NCI-H510A (cell line): ENCODE results near the gene MTA3.
"Not testable (repeated sequence)": the region's sequence is repeated elsewhere in the genome, so short reads cannot be mapped to it uniquely, and the experiment has no call there.

ENCODE experiments used
- DNase-seq: peaks from one replicate; lab custom pipeline; 2025; lab: John Stamatoyannopoulos, UW

Gene MTA3

DNA sequence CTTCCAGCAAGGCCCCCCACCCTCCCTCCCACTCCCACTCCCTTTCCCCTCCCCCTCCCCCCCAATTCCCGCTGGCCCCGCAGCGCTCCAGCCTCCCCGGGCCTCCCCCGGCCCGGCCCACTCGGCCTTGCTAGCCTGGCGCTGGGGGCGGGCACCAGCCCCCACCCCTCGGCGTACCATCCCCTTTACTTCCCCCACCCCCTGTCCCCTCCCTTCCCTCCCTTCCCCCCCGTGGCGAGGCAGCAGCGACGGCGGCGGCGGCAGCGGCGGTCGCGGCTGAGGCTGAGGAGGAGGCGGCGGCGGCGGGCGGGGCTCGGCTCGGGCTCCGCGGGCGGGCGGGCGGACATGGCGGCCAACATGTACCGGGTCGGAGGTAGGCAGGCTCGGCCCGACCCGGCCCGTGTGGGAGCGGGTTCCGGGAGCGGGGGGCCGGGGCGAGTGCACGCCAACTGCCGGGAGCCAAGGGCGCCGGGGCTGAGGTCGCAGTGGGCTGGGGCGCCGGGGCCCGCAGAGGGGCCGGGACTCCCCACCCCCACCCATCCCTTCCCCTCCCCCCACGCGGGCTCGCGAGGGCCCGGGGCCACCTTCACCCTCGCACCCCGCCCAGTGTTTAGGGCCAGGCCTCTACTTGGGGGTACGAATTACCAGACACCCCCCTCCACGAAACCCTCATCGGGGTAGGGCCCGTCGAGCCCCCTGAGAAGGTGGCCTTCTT, at the start of gene MTA3:
Gene MTA3 (plus strand): TSS at position 232 of the 715 bp plus-strand sequence. CDS start 114 bp downstream, at position 346.
- DNase-seq: peak; percentile 60

DNA sequence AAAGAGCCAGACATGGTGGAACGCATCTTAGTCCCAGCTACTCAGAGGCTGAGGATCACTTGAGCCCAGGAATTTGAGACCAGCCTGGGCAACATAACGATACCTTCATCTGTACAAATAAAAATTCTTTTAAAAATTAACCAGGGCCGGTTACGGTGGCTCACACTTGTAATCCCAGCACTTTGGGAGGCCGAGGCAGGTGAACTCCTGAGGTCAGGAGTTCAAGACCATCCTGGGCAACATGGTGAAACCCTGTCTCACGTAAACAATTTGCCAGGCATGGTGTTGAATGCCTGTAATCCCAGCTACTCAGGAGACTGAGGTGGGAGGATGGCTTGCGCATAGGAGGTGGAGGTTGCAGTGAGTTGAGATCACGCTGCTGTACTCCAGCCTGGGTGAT, 48.8 kb upstream of the MTA3 start:
- DNase-seq: no peak

DNA sequence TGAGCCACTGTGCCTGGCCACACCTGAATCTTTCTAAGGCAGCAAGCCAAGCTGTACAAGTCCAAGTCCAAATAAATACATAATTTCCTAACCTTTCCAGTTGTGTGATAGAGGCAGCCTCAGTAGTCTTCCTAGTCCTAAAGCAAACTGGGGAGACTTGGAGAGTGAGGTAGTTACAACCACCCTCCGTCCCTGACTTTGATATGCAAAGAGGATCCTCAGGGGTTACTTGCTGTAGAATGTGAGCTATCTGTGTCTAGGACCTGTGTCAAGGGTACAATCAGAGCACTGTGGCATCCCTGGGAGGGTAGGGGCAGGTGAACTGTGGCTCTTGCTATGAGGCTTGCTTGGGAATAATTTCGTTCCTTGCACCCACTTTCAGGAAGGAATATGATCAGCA, 46.4 kb upstream of the MTA3 start:
- no peak for DNase-seq

DNA sequence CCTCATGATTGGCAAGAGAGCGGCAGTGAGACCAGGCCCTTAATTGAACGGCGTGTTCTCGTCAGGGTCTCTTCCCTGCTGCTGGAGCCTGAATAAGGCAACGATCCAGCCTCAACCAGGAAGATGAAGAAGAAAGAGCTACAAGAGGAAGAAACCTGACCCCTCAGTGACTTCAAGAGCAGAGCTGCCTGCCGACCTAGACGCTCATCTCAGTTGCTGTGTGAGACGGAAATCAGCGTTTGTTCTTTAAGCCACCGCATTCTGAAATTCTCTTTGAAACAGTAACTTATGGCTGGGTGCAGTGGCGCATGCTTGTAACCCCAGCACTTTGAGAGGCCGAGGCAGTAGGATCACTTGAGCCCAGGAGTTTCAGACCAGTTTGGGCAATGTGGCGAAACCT, 45.1 kb upstream of the MTA3 start:
- peak; percentile 24 for DNase-seq

DNA sequence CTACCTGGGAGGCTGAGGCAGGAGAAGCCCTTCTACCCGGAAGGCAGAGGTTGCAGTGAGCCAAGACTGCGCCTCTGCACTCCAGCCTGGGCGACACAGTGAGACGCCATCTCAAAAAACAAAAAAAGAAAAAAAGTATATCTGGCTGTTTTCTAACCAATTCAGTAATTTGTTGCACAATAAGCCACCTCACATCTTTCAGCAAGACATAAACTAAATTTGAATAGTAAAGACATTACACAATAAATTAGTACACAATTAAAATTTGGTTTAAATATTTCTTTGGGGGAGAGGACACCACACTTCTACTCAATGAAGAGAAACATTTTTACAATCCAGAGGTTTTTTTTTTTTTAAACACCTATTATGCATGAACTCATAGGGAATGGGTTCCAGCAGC, 36.0 kb upstream of the MTA3 start:
- DNase-seq: no peak

DNA sequence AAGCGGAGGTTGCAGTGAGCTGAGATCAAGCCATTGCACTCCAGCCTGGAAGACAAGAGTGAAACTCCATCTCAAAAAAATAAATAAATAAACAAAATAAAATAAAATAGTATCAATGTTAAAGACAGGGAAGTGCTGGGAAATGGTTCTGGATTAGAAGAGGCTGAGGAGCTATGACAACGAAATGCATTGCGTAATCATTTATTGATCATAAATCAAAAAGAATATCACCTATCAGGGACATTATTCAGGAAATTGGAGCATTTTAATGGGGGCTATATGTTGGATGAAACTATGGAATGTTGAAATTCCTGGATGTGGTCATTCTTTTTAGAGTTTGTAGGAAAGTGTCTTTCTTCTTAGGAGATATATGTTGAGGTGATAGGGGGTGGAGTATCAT, 30.9 kb upstream of the MTA3 start:
- no peak for DNase-seq

DNA sequence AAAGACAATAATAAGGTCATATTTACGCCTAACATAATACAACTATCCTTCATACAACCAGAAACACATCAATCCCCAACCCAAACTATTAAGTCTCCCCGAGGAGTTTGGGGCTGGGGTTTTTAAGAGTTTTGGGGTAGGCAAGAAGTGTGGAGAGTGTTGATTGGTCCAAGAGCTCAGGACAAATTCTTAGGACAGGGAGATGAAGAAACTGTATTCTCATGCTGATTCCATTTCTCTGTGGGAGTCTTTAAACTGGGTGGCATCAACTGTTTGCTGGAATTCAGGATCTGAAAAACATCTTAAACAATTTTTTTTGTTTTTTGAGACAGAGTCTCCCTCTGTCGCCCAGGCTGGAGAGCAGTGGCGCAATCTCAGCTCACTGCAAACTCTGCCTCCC, 25.6 kb upstream of the MTA3 start:
- DNase-seq: no peak

DNA sequence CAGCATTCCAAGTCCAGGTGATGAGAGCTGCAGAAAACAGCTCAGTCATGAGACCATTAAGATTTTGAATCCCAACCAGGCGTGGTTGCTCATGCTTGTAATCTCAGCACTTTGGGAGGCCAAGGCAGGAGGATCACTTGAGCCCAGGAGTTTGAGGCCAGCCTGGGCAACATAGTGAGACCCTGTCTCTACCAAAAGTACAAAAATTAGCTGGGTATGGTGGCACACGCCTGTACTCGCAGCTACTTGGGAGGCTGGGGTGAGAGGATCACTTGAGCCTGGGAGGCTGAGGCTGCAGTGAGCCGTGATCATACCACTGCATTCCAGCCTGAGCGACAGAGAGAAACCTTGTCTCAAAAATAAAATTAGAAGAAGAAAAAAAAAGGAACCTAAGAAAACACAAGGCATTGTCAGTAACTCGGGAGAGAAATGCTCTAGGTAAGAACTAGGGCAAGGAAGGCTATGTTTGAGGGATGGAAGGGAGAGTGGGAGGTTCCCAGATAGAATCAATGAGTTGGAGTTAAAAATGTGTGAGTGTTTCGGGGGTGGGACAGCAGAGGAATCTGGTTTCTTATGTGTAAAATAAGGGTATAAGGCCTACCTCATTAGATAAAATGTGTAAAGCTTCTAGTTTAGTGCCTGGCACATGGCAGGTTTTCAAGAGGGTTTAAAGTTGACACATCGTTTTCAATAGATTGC, 23.3 kb upstream of the MTA3 start:
- no peak for DNase-seq

DNA sequence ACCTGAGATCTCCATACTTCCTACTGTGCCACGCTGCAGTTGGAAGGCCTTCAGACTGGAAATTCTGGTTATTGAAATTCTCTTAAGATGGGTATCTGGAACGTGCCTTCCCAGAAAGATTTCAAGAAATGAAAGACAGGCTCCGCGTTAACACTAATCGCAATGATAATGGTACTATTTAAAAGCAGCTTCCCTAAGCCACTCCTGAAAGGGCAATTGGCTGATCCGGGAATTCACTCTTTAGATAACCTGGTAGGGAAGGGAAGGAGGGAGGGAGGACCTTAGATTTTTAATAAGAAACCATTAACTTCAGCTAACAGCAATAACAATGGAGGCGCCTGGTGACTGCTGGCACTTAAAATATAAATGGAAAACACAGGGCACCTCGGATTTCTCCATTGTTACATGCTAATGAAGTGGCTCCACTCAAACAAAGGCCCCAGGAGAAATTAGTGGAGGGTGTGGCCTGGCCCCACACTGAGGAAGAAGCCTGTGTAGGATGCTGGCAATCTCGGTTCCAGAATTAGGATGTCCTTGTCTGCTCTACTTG, 22.5 kb upstream of the MTA3 start:
- DNase-seq: no peak

DNA sequence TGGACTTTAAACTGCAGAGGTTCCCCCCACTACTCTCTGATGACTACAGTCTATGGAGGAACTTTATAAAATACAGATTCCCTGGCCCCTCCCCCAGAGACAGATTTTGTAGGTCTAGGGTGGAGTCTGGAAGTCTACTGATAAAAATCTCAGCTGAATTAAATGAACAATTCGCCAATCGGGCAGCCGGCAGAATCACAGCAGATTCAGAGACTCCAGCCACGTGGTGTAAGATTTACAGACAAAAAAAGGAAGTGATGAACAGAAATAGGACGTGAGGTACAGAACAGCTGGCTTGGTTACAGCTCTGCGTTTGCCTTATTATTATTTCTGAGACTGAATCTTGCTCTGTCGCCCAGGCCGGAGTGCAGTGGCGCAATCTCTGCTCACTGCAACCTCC, 21.4 kb upstream of the MTA3 start:
- no peak for DNase-seq

DNA sequence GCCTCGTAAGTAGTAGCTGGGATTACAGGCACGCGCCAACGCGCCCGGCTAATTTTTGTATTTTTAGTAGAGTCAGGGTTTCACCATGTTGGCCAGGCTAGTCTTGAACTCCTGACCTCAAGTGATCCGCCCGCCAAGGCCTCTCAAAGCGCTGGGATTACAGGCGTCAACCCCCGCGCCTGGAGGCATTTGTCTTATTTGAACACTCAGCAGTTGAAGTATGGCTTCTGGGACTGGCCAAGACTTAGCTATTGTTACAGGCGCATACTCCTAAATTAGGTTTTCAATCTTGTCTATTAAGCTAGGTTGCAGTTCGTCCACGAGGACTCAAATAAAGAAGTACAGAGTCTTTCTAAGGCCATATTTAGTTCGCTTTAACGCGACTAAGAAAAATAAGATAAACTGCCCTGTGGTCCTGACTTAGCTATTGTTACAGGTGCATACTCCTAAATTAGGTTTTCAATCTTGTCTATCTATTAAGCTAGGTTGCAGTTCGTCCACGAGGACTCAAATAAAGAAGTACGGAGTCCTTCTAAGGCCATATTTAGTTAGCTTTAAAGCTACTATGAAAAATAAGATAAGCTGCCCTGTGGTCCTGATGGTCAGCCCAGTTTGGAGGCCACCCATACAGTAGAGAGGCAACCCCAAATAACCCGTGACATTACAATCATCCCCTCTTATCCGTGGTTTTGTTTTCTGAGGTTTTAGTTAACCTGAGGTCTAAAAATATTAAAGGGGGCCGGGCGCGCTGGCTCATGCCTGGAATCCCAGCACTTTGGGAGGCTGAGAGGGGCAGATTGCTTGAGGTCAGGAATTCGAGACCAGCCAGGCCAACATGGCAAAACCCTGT, 20.8 kb upstream of the MTA3 start:
- no peak for DNase-seq

DNA sequence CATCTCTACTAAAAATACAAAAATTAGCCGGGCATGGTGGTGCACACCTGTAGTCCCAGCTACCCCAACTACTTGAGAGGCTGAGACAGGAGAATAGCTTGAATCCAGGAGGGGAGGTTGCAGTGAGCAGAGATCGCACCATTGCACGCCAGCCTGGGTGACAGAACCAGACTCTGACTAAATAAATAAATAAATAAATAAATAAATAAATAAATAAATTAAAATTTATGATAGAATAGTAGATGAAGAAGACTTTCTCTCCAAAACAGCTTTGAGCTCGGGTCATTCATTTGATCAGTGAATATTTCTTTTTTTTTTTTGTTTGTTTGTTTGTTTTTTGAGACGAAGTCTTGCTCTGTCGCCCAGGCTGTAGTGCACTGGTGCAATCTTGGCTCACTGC, 17.6 kb upstream of the MTA3 start:
- no peak for DNase-seq

DNA sequence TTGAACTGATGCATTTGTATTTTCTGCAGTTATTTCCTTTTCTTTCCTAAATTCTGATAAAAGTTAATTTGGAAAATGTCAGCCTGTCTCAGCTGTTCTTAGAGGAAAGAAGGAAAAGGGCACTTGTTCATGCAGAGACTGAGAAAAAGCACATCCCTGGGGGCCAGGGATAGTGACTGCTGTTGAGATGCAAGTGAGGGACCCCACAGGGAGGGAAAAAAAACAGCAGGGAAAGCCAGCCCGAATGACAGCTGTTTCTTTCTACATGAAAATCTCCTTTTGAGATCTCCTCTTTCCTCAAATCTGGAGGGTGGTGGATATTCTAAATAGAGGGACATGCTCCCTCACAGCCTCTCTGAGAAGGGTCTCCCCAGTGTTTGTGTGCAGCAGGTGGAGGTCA, 14.0 kb upstream of the MTA3 start:
- no peak for DNase-seq

DNA sequence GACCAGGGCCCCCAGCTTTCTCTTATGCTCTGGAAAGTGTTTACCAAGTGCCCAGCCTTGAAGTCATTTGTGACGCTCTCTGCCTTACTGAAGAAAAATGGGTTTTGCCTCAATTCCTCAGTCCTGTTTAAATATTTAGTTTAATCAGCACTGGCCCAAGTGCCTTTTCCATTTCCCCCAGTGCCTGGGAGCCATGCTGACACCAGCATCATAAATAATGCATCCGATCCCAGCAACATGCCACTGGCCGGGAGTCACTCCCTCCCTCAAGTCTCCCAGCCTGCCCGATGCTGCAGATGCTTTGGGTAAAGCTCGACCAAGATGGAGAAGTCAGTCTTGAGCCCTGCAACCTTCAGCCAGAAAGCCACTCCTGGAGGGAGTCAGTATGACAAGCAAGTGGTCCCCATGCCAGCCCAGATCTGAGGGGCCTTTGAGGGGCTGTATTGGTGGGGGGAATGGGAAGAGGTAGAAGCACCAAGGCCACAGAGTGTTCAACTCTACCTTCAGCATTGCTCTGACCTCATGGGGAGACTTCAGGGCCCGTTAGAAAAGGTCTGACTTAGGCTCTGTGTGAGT, 12.0 kb upstream of the MTA3 start:
- DNase-seq: no peak

DNA sequence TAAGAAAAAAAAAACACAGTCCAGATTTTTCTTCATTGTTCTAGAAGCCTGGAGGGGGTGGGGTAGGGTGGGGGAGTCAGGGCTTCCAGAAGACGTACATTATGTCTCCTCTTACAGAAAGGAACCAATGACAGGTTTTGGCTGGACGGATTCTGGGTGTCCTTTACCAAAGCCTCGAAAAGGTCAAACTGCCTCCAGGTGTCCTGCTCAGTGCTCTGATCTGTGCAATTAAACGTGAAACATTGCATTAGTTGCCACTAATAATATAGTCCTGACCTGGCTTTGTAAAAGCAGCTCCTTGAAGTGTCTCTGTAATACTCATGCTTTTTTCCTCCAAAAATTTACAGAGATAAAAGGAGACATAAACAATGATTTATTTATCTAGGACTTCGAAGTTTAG, 11.1 kb upstream of the MTA3 start:
- DNase-seq: no peak

DNA sequence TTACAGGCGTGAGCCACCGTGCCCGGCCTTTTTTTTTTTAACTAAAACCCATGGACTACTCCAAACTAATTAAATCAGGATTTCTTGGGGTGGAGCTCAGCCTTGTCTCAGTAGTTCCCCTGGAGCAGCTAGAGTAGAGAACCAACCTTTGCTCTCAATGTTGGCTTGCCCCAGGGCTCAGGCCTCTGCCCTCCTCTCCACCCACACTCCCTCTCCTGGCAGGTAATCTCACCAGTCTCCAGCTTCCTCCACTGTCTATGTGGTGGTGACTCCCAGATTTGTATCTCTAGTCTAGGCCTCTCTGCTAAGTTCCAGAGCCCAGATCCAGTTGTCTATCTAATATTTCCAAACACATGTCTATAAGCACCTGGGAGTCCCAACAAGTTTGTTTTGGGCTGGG, 9.6 kb upstream of the MTA3 start:
- no peak for DNase-seq

DNA sequence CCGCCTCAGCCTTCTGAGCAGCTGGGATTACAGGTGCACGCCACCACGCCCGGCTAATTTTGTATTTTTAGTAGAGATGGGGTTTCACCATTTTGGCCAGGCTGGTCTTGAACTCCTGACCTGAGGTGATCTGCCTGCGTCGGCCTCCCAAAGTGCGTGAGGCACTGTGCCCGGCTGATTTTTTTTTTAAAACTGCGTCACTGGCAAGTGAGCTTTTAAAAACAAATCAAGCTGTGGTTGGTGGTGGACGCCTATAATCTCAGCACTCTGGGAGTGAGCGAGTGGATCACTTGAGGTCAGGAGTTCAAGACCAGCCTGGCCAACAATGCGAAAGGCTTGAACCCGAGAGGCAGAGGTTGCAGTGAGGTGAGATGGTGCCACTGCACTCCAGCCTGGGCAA, 8.3 kb upstream of the MTA3 start:
- DNase-seq: not testable (repeated sequence)

DNA sequence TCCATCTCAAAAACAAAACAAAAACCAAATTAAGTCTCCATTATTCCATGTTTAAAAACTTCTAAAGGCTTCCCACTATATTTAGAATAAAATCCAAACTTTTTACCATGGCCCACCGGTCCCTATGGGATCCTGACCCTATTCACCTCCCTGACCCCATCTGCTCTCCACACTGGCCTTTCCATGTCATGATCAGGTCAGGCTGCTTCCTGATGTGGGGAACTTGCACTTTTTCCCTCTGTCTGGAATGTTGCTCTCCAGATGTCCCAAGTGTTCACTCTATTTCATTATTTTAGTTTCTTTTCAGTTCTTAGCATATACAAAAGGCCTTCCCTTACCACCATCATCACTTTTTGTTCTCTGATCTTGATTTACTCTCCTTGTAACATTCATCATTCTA, 7.5 kb upstream of the MTA3 start:
- DNase-seq: no peak

DNA sequence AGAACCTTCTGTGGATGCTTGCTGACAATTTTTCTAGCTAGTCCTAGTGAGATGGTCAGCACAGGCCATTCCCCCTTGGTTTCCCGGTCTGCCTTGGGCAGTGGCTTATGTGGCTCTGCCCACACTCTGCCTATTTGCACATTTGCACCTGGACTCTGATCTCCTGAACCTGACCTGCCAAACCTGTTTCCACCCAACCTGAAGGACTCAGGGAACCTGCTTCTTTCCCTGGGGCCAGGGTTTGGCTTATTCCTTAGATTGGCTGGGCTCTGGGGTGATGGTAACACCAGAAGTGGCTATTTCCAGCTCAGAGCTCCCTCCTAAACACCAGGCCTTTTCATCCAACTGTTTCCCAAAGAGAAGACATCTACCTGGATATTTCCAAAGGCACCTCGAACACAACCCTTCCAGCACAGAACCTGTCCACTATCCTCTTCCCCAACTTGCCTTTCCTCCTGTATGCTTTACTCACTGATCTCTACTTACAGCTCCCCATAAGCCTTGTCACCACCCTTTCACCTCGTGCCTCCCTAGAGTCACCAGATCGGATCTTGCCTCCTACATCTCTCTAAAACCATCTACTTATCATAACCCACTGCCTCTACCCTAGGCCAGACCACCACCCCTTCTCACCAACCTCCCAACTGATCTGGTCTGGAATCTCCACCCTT, 5.8 kb upstream of the MTA3 start:
- DNase-seq: peak; percentile 94

DNA sequence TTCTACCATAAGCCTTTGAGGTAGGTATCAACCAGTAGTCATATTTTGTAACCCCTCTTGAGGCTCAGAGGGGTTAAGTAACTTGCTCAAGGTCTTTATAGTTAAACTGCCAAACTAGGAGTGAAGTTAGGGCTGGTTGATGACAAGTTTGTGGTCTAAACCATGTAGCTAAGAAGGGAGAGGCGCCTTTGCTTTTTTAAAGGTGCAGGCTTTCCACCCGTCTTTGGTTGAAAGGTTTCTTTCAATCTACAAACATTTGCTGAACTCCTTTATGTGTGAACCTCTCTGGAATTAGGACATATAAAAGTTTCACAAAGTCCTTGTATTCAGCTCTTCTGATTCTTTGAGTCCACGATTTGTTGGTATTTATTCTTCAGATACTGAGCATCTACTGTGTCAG, 2.4 kb upstream of the MTA3 start:
- no peak for DNase-seq

DNA sequence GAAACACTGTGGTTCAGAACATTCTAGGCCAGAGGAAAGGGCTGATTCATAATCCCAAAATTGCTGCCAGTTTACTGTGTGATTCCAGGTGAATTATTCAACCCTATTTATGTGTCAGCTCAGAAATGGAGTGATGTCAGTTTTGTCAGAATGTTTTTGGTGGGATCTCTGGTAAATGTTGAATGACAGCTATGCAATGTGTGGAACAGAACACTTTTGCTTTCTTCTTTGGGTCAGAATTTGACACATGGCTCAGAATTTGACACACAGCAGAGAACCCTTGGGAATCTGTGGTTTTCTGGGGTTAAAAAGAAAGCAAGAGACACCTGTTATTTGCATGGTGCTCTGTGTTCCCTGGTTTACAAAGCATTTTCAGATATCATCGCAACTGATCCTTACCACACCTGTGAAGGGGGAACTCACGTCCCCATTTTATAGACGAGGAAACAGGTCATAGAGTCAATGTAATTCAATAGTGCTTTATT, 1.6 kb upstream of the MTA3 start:
- no peak for DNase-seq

DNA sequence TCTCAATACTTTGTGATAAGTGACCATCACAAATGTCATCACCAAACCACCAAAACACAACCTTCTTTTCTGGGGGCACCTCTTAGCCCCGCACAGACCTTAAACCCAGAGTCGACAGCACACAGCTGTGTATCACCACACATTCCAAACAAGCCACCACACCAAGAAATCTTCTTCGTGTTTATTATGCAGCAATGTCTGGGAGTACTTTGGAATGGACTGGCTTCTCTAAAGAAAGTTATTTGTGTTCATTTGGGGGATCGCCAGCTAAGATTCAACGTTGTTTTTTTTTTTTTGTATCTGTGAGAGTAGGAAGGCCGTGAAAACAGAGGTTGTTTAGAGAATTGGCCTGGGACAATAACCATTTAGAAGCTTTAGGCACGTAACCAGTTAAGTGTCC, 1.1 kb upstream of the MTA3 start:
- DNase-seq: no peak
